GM12872 (cell line): ENCODE measurements around the gene POMT1.

Experiments
- CTCF ChIP-seq: IDR thresholded peaks from 3 replicates; pipeline ENCODE4 v1.5.1; 2011; ENCODE audit warnings: low read depth, mild to moderate bottlenecking, low read length, moderate library complexity; ENCODE audit not compliant: insufficient read depth

The POMT1 gene

GRCh38 chr9:131520503-131520902, 17.8 kb downstream of the POMT1 start:
- TF ChIP-seq CTCF: no peak

GRCh38 chr9:131521203-131521602, 18.5 kb downstream of the POMT1 start:
- no peak for TF ChIP-seq CTCF

- no peak for TF ChIP-seq CTCF
Observed at GRCh38 chr9:131521822-131522221, 19.1 kb downstream of the POMT1 start.

- no peak for TF ChIP-seq CTCF
Observed at GRCh38 chr9:131522257-131523085, 19.8 kb downstream of the POMT1 start.

GRCh38 chr9:131523086-131523388, 20.3 kb downstream of the POMT1 start:
- TF ChIP-seq CTCF: no peak

- no peak for TF ChIP-seq CTCF
Observed at GRCh38 chr9:131523451-131524435, 21.0 kb downstream of the POMT1 start.

GRCh38 chr9:131524665-131525315, 22.1 kb downstream of the POMT1 start:
- no peak for TF ChIP-seq CTCF
